GM21390 (cell line): ENCODE results near the gene TSPAN17.

Source experiments
- ATAC-seq: cut with Tn5 transposase; IDR thresholded peaks from one replicate; pipeline ENCODE4 v1.9.1; 2021; ENCODE audit not compliant: unreplicated experiment

TSPAN17 gene

GRCh38 chr5:176642675-176643490 lies 4.4 kb upstream of the TSPAN17 start:
- no peak for ATAC-seq

- ATAC-seq, result no peak
Observed at GRCh38 chr5:176643491-176644219, 3.6 kb upstream of the TSPAN17 start.

DNA sequence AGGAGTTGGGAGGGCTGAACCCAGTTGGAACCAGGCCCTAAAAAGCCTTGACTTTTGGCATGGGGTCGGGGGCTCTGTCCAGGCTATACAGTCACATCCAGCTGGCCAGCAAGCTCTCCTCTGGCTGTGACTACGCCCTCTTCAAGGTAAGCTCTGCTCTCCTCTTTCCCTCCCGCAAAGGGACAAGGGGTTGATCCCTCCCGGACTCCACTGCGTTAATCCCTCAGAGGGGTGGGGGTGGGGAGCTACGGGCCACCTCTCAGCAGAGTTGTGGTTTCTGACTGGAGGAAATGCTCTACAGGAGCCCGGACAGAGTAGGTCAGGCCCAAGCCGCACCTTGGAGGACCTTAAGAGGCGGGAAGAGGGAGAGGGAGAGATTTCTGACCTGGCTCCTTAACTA lies 3.0 kb upstream of the TSPAN17 start:
- ATAC-seq, result no peak

DNA sequence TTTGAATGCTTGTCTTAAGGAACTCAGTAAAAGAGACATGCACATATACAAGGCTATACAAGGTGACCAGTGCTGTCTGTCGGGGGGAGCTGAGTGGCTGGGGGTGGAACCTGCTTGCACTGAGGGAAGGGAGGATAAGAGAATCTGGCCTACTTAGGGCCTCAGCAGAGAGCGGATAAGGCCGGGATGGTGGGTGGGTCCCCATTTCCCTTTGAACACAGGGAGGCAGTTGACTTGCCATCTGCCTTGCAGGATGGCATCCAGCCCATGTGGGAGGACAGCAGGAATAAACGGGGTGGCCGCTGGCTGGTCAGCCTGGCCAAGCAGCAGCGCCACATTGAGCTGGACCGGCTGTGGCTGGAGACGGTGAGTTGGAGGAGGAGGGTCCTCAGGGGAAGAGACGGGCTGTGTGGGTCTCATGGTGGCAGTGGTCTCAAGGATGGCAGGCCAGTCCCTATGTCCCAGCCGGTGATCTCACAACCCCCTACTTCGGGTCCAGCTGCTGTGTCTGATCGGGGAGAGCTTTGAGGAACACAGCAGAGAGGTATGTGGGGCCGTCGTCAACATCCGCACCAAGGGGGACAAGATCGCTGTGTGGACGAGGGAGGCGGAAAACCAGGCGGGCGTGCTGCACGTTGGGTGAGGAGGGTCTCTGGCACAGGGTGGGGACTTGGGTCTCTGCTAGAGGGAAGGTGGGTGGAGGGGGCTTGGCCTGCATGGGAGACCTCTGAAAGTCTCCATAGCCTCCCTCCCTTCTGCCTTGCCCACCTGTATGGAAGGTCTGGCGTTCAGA lies 2.2 kb upstream of the TSPAN17 start:
- ATAC-seq, result no peak

- ATAC-seq, result no peak
Observed at GRCh38 chr5:176646049-176646706, 1.1 kb upstream of the TSPAN17 start.

DNA sequence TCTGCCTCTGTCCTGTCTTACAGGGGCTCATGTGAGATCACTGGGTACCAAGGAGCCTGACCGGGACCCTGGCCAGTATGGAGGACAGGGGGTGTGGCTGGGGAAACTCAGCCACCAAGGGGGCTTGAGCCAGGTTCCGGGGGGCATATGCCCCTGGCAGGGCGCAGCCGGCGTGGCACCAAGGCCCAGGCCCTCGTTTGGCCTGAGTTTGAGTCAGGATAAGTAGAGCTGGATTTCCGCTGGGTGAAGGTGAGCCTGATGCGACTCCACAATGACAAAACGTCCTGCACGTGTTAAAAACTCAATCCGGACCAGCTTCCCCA lies 616 bp upstream of the TSPAN17 start:
- ATAC-seq, result peak; percentile 5

DNA sequence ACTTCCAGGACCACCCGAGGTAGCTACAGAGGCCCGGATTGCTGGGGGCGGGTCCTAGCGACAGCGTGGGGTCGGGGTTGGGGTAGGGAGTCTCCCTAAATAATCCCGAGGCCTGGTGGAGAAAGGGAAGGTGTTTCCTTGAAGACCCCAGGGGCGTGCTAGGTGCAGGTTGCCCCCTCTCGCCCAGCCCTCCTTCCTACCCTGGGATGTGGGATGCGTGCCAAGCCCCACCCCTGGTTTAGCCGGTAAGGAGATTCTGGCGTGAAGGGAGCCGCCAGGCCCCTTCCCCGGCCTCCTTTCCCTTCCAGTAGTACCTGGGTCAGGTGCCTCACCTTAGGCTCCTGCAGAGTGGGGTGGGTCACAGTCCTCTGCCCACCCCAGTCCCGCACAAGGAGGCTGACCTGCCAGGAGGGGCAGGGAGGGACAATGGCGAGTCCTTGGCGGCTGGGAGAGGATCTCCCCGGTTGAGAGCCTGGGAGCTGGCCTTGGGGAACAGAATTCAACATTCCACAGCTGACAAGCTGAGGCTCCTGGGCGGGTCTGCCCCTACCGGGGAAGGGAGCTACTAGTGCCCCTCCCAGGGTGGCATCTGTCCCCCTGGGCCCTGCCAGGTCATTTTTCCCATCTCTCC lies 674 bp downstream of the TSPAN17 start:
- ATAC-seq, result no peak

DNA sequence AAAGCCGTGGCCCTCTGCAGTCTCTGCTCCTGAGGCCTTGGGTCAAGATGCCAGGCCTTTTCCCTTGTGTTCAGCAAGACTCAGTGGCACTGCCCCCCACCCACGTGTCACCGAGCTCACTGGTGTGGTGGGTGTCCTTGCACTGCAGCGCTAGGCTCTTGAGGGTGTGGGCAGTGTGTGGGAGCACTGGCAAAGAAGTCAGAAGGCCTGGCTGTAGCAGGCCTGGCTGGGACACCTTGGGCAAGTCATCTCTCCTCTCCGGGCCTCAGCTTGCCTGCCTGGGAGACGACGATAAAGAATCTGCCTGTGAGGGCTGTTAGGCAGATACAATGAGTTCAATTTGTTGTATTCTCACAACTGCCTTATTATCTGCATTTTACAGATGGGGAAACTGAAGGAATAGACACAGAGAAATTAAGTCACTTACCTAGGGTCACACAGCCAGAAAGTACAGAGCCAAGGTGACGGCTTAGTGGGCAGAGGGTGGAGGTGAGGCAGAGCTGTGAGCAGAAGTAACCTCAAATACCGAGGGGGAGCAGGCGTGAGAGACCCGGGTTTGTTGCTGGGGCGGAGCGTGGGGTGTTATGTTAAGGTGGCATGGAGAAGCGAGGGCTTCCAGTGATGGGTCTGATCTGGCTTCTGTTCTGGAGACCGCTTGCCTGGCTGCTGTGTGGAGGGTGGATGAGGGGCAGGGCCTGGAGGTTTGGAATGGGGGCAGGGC lies 1.4 kb downstream of the TSPAN17 start:
- no peak for ATAC-seq

DNA sequence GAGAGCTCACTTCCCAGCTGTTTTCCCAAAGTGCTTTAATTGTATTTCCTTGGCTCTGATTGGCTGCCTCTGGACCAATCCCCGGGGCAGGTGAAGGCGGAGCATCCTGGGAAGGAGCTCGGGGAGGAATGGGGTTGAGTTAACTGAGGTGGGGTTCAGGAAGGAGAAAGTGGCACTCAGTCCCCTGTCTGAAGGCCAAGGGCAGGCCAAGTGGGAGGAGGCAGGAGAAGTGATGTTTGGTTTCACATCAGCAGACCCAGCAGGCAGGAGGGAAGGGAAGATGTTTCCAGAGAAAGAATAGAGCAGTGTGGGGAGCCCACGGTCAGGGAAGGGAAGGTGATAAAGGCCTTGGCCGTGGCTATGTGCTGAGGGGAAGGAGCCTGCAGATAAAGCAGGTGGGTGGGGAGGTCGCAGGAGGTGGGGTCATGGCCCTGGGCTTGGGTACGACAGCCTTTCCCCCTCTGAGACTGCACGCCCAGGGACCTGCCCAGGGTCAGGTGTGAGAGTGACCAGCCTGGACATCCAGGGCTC lies 3.1 kb downstream of the TSPAN17 start:
- ATAC-seq, result no peak

- ATAC-seq, result no peak
Observed at GRCh38 chr5:176651472-176651980, 4.2 kb downstream of the TSPAN17 start.

- no peak for ATAC-seq
Observed at GRCh38 chr5:176652136-176652535, 4.9 kb downstream of the TSPAN17 start.

DNA sequence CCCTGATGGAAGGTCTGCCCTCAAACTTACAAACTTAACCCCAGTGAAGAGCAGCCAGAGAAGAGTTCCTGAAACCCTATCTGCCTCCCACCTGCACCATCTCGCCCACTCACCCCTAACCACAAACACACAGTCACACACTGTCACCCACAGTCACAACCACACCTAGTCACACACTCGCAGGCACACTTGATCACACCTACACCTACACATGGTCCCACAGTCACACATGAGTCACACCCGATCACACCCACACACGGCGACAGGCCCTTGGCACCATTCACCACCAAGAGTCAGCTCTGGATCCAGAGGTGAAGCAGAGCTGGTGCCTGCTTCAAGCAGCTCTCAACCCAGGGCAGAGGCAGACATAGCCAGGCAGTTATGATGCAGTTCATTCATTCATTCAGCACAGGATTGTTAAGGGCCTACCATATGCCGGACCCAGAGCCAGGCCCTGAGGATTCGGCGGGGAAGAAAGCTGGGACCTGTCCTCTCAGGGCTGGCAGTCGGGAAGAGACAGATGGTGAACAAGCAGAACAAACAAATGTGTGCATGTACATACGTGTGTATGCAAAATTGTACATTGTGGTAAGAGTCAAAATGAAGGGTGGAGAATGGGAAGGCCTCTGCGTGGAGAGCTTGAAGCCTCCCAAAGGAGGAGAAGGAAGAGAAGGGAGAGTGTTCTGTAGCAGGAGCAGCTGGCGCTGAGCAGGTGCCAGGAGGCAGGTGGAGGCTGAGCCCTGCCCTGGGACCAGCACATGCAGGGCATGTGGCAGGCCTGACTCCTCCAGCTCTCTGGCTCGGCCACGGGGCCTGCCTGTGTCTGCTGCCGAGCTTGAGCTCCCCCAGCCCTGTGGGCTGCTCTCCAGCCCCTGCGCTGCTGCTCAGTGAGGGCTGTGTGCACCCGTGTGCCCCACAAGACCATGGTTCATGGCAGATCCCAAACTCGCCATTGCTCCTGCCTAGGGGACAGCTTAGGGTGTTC lies 6.4 kb downstream of the TSPAN17 start:
- ATAC-seq, result no peak

- no peak for ATAC-seq
Observed at GRCh38 chr5:176654856-176655255, 7.6 kb downstream of the TSPAN17 start.

DNA sequence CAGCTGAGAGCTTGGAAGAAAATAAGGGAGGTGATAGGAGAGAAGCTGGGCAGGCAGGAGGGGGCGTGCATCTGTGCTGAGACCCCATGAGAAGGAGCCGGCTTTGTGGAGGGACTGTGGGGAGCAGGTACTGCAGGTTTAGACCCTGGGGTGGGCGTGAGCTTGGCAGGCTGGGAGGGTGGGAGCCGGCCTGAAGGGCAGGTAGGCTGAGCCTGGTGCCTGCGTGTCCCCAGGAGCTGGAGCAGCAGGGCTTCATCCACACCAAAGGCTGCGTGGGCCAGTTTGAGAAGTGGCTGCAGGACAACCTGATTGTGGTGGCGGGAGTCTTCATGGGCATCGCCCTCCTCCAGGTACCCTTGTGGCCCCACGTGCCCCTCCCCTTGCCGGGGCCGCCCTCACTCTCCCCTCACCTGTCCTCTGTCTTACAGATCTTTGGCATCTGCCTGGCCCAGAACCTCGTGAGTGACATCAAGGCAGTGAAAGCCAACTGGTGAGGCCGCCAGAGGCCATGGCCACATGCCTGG lies 9.2 kb downstream of the TSPAN17 start:
- ATAC-seq, result no peak

DNA sequence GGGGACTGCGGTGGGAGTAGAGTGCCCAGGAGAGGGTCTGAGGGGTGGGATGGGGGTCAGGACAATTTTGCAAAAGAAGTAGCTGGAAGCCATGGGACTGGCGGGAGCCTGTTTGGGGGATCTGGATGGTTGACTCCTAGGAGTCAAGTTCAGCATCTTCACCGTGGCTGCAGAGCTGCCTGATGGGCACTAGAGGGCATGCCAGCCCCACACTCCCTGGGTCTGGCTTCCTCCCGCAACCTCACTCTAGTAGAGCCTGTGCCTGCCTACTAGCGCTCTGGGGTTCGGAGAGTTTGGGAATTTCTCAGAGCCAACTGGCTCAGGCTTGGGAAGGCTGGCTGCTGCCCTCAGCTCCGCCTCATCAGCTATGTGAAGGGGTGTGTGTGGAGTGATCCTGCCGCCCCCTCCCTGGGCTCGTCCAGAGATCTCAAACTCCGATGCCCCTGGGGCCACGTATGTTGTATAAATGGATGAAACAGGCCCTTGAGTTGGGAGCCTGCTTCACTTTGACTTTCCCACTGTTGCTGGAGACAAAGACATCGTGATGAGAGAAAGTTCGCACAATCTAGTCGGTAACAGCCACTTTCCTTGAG lies 10.8 kb downstream of the TSPAN17 start:
- peak; percentile 50 for ATAC-seq

DNA sequence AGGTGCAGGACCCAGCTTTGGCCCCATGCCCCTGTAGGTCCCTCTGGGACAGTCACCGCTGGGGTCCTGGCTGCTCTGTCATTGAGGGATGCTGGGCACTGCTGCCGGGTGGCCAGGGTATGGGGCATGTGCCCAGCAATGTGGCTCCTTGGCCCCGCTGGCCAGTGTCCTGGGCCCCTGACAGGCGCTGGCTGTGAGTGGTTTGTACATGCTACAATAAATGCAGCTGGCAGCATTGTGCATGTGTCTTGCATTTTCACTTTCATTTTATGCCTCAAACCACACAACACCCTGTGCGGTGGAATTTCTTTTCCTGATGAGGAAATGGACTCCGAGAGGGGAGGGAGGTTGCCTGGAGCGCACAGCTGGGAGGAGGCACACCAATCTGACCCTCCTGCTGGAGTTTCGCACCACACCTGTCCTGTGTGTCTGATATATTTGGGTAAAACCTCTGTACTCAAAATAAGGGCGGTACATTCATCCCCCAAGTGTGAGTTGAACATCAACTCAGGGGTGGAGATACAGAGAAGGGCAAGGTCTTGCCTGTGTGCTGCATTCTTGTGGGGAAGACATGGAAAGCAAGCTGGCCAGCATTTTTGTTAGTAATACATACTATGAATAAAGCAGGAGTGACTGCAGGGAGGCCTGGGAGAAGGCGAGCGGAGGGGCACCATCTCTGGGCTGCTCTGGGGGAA lies 11.7 kb downstream of the TSPAN17 start:
- peak; percentile 47 for ATAC-seq

DNA sequence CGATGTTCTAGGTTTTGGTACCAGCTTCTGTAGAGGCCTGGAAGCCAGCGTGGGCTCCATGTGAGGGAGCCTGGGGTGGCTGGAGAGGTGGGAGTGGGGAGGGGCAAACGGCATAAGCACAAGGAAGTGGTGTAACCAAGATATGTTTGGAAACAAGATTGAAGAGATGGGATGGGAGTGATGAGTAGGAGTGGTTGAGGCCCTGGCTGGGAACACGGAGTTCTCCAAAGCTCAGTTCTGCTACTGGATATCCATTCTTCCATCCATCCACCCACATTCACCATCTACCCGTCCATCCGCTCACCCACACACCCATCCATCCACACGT lies 12.2 kb downstream of the TSPAN17 start:
- no peak for ATAC-seq
